HG02623 (cell line): ENCODE results near the gene UBXN11.

ENCODE experiments used
- ATAC-seq: cut with Tn5 transposase; IDR thresholded peaks from one replicate; pipeline ENCODE4 v1.9.1; 2021; ENCODE audit warnings: moderate library complexity; ENCODE audit not compliant: unreplicated experiment

The UBXN11 gene

DNA sequence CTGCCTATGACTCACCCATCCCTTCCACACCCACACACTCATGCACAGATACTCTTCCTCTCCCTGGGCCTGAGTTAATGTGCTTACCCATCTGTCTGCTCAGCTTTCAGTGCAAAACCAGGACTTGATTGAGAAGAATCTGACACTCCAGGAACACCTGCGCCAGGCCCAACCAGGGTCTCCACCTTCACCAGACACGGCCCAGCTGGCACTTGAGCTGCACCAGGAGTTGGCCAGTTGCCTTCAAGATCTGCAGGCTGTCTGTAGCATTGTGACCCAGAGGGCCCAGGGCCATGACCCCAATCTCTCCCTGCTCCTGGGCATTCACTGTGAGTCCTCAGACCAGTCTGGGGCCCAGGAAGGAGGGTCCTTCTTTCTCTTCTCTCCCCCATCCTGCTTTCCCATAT is 30.0 kb downstream of the UBXN11 start:
- ATAC-seq: no peak

- no peak for ATAC-seq
Measured at GRCh38 chr1:26275580-26276431, 30.6 kb downstream of the UBXN11 start.

- ATAC-seq: no peak
Measured at GRCh38 chr1:26274801-26275425, 31.5 kb downstream of the UBXN11 start.

DNA sequence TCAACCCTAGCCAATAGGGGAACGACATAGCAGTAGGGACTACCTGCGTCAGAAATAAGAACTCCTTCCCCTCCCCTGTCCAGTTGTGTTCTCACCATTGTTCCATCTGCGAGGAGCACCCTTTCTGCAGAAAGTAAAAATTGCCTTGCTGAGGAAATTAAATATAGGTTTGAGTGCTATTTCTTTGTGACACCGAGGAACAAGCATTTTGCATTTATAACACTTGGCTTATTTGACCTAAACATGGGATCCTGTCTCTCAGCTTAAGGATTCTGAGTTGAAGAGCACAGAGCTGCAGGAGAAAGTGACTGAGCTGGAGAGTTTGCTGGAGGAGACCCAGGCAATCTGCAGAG is 37.3 kb downstream of the UBXN11 start:
- no peak for ATAC-seq

DNA sequence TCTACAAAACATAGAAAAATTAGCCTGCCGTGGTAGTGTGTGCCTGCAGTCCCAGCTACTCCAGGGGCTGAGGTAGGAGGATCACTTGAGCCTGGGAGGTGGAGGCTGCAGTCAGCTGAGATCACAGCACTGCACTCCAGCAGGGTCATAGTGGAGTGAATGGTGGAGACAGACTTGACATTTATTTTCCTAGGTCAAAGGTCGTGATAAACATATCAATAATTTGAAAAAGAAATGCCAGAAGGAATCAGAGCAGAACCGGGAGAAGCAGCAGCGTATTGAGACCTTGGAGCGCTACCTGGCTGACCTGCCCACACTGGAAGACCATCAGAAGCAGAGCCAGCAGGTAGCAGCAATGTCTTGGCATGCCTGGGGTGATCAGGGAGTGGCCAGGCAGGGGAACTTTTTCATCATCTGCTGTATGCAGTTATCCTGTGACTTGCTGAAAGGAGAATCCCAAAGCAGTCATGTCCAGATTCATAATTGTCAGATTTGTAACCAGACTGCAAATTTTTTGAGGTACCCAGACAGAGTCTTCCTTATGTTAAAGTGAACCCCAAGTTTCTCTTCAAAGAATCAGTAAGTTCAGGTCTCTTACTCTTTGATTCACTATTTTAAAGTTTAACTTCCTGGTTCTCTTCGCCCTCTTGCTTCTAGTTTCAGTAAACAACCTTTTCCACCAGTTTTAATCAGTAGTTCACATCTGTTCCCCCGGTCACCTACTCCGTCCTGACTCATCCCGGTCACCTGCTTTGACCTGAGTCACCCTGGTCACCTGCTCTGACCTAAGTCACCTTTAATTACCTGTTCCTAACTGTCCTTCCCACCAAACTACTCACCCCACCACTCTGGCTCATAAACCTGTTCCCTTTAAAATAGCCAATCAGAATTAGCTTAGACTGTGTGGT is 37.9 kb downstream of the UBXN11 start:
- ATAC-seq: no peak

DNA sequence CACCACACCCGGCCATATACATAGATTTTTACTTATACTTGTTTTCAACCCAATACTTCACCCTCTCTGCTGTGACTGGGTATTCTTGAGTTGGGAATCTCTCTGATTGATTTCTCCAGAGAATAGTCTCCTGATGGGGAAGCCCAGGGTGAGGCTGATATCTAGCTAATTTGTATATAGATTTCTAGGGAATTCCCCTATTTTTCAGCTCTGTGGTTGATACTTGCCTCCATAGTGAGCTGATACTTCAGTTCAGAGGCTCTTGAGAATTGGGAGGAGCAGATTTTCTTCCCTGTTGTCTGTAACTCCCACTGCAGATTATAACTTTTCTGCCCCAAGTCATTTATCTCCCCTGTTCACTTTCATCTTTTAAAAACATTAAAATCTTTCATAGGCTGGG is 41.0 kb downstream of the UBXN11 start:
- no peak for ATAC-seq

DNA sequence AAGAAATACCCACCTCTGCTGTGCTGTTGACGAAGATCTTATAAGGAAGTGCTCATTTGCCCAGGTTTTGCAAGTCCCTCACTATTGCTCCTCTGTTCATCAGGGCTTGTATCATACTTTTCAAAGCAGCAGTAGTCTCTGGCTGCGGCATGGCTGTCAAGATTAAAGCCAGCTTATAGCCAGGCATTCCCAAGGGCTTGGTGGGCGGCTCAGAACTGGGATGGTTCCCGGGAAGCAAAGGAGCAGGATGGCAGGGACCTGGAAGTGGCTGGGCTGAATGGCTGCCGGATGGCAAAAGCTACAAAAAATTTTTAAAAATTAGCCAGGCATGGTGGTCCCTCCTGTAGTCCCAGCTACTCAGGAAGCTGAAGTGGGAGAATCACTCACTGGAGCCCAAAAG is 43.2 kb downstream of the UBXN11 start:
- no peak for ATAC-seq

DNA sequence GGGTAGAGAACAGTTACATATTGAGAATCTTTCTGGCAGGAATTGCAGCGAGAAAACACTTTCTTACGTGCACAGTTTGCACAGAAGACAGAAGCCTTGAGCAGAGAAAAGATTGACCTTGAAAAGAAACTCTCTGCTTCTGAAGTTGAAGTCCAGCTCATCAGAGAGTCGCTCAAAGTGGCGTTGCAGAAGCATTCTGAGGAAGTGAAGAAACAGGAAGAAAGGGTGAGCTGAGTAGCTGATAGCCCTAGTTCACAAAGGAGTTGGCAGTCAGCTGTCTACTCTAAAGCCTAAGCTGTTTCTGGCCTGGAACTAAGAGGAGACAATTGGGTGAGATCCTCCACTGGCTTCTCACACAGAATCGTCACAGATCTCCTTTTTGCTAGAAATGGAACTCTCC is 46.9 kb downstream of the UBXN11 start:
- no peak for ATAC-seq

DNA sequence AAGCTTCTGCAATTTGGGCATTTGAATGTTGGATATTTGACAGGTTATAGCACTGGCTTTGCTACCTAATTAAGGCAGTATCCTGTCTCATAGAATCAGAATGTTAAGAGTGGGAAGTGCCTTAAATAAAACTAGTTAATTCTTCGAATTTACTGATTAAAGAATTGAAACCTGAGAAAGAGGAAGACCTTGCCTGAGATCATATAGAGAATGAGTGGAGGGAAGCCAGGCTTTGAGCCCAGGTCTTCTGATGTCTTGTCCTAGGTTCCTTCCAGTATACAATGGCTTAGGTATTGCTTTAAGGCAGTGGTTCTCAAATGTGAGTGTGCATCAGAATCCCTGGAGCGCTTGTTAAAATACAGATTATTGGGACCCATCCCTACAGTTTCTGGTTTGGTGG is 47.4 kb downstream of the UBXN11 start:
- no peak for ATAC-seq

- ATAC-seq: no peak
Measured at GRCh38 chr1:26257222-26257621, 49.2 kb downstream of the UBXN11 start.

DNA sequence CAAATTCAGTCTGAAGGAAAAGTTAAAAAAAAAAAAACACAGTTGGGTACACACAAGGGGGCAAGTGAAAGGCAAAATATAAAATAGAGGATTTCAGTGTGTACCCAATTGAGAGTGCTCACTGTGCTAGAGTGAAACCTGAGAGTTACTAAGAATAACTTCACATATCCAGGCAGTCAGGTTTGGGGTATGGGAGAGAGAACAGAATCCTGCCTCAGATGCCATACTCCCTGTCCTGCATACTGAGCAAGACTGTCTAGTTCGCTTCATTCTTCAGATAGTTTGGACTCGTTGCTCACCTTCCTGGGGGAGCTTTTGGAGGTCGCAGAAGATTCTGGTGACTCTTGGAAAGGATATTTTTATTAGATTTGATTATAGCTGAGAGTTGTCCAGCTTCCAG is 52.0 kb downstream of the UBXN11 start:
- ATAC-seq: no peak

- no peak for ATAC-seq
Measured at GRCh38 chr1:26252718-26253117, 53.7 kb downstream of the UBXN11 start.

- ATAC-seq: no peak
Measured at GRCh38 chr1:26239936-26240335, 66.5 kb downstream of the UBXN11 start.

DNA sequence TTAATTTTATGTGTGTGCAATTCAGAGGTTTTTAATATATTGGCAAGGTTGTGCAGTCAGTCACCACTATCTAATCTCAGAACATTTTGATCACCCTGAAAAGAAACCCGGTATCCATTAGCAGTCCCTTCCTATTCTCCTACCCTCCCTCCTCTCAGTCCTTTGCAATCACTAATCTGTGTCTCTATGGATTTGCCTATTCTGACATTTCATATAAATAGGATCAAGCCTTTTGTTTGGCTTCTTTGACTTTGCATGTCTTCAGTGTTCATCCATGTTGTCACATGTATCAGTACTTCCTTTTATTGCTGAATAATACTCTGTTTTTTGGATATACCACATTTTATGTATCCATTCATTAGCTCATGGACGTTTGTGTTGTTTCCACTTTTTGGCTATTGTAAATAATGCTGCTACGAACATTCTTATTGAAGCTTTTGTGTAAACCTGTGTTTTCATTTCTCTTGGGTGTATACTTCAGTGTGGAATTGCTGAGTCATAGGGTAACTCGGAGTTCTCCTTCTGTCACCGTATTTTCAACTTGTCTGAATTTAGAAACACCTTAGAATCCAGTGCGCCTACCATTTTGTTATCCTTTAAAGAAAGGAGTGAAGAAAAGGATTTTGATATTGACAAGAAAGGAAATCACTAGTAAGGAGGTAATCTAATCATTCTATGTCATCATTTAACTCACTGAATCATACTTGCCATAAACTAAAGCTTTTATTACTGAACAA is 69.0 kb downstream of the UBXN11 start:
- ATAC-seq: no peak

DNA sequence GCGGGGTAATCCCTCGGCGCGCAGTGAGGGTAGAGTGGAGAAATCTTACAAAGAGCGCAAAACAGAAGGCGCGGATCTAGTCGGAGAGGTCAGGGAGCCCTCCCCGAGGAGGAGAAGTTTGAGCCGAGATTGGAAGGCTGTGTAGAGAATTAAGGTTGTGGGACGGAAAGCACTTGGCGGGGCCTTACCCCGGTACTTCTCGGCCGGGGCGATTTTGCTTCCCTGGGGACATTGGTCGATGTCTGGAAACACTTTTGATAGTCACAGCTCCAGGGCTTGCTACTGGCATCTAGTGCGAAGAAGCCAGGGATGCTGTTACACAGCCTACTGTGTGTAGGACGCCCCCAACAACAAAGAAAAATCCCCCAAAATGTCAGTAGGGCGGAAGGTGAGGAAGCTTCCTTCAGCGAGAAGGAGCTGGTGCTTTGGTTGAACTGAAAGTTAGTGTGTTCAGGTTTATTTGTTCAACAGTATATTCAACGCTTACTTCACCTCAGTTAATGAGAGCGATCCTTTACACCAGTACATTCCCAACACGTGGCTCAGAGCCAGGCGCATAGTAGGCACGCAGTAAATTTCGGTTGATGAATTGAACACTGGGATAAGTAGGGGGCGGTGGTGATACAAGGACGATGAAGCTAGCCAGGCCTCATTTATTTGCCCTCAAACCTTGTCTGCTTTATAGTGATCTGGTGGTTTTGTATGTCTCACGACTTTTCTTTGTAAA is 71.6 kb downstream of the UBXN11 start:
- no peak for ATAC-seq

DNA sequence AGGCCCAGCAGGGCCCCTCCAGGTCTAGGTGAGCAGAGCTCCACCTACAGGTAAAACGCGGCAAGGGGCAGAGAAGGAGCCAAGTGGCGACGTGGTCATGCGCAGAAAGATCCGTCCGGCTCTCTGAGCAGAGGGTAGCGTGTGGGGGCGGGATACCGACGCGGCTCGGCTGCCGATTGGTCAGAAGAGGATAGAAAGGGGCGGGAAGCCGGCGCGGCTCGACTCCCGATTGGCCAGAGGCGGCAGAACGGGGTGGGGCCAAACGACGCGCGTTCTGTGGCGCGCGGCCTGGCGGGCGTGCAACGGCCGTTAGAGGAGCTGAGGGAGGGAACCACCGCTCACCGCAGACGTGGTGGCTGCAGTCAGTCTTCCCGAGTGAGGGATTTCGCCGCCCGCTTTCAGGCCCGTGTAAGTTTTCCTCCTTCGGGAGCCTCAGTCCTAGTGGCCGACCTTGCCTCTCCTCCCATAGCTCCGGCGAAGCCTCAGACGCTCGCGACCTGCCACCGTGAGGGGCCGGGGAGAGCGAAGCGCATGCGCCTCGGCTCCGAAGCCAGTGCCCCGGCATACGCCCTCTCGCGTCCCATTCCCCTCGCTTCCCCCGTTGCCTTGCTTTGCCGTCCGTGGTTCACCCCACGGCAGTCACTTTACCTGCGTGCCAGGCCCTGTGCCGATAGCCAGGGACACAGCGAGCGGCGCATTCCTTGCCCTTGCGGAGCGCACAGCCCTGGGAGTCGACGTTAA is 72.4 kb downstream of the UBXN11 start, which contains the start of gene CEP85:
TSS of gene CEP85 (plus strand) at position 298 of the 741 bp plus-strand sequence. CDS start 5,584 bp downstream, outside the sequence.
- ATAC-seq: peak; percentile 85
